ENCODE measurements around the gene EGFL8.

The EGFL8 gene

DNA sequence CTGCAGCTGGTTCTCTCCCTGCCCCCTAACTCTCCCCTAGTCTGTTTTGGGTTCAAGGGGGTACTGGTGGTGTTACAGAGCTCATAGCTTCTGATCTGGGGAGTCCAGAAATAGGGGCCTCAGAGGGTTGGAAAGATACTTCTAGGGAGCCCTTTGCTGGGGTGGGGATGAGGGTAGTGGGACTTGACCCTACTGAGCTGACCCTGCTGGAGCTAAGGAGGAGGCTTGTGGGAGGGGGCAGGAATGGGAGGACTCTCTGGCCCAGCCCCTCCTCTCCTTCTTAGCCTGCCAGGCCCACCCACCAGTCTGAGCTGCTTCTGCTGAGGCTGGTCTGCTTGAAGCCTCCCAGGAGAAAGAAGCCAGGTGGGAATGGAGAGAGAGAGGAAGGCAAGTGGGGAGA lies at the start of gene EGFL8:
Gene EGFL8, plus strand, starts transcription at position 301 of the 400 bp plus-strand sequence. CDS start 1,571 bp downstream, outside the sequence.
- no peak for DNase-seq (ENCODE audit: low read depth in 2 of 2)
- H3K4me3 ChIP-seq (replicated peaks in 1 of 2; ENCODE audit: low read depth in 2 of 2, low read length in 2 of 2), result no peak within 1 kb of the TSS
- TF ChIP-seq, protein P1, sequence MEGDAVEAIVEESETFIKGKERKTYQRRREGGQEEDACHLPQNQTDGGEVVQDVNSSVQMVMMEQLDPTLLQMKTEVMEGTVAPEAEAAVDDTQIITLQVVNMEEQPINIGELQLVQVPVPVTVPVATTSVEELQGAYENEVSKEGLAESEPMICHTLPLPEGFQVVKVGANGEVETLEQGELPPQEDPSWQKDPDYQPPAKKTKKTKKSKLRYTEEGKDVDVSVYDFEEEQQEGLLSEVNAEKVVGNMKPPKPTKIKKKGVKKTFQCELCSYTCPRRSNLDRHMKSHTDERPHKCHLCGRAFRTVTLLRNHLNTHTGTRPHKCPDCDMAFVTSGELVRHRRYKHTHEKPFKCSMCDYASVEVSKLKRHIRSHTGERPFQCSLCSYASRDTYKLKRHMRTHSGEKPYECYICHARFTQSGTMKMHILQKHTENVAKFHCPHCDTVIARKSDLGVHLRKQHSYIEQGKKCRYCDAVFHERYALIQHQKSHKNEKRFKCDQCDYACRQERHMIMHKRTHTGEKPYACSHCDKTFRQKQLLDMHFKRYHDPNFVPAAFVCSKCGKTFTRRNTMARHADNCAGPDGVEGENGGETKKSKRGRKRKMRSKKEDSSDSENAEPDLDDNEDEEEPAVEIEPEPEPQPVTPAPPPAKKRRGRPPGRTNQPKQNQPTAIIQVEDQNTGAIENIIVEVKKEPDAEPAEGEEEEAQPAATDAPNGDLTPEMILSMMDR (IDR thresholded peaks at IDR 0.05; ENCODE audit: low read depth, low read length), result no peak

- DNase-seq (ENCODE audit: low read depth in 2 of 2), result peak; percentile 56 to 89
- H3K4me3 ChIP-seq (replicated peaks in 1 of 2; ENCODE audit: low read depth in 2 of 2, low read length in 2 of 2), result no peak overlapping the region
- TF ChIP-seq, protein P1 (IDR thresholded peaks at IDR 0.05; ENCODE audit: low read depth, low read length), result no peak
These were observed 49.6 kb upstream of the EGFL8 start for GRCh38 chr6:32114796-32115195.

DNA sequence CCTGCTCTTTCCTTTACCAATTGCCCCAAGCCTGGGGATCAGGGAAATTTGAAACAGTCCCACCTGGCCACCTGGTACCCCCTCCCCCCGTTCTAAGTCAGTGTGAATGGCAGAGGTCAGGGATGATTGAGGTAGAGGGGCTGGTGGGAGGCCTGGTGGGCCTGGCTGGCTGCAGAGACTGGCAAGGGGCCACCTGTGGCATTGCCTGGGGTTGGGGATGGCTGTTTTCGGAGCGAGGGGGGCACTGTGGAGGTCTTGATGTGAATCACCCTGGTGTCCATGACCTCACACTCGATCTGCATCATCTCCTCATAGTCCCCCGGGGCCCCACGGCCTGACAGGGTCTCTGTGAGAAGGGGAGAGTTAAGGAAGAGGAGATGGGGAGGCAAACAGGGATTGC lies 48.8 kb upstream of the EGFL8 start:
- no peak overlapping the region for H3K4me3 ChIP-seq (replicated peaks in 1 of 2; ENCODE audit: low read depth in 2 of 2, low read length in 2 of 2)
- DNase-seq (ENCODE audit: low read depth in 2 of 2), result peak in 1 of 2 donors; percentile 20
- TF ChIP-seq, protein P1 (IDR thresholded peaks at IDR 0.05; ENCODE audit: low read depth, low read length), result no peak

GRCh38 chr6:32116674-32117073 lies 47.7 kb upstream of the EGFL8 start:
- peak in 1 of 2 donors; percentile 33 for DNase-seq (ENCODE audit: low read depth in 2 of 2)
- TF ChIP-seq, protein P1 (IDR thresholded peaks at IDR 0.05; ENCODE audit: low read depth, low read length), result peak; percentile 46
- H3K4me3 ChIP-seq (replicated peaks in 1 of 2; ENCODE audit: low read depth in 2 of 2, low read length in 2 of 2), result no peak overlapping the region

- no peak overlapping the region for H3K4me3 ChIP-seq (replicated peaks in 1 of 2; ENCODE audit: low read depth in 2 of 2, low read length in 2 of 2)
- no peak for DNase-seq (ENCODE audit: low read depth in 2 of 2)
- TF ChIP-seq, protein P1 (IDR thresholded peaks at IDR 0.05; ENCODE audit: low read depth, low read length), result no peak
These were observed 46.9 kb upstream of the EGFL8 start for GRCh38 chr6:32117461-32117860.

- TF ChIP-seq, protein P1 (IDR thresholded peaks at IDR 0.05; ENCODE audit: low read depth, low read length), result peak; percentile 97
- no peak overlapping the region for H3K4me3 ChIP-seq (replicated peaks in 1 of 2; ENCODE audit: low read depth in 2 of 2, low read length in 2 of 2)
- DNase-seq (ENCODE audit: low read depth in 2 of 2), result peak; percentile 88 to 95
These were observed 45.4 kb upstream of the EGFL8 start for GRCh38 chr6:32118782-32119628.
